A549 treated with RU486 at 1 μM for 4 hours (cell line): Measurements from ENCODE around the gene IBA57. TPM values are rescaled to one million over a fixed set of nuclear protein-coding genes. Genes with fewer than 3 reads are reported as not detected.

Experiments used
- total RNA-seq: library from RNA; stranded (reverse); fragments of 200-300 nt; extraction: Qiagen RNA extraction; gene quantifications from 5 replicates; pipeline ENCODE4 v1.2.3, GENCODE V29; 2022; ENCODE audit warnings: low read depth

Gene IBA57
- total RNA-seq = 2.9 to 7.5 TPM (median 5.2 TPM) in 5 replicates

GRCh38 chr1:228165372-228166169 is at the start of gene IBA57:
Gene IBA57, plus strand, starts transcription at chr1:228165804. Its CDS starts 13 bp downstream, at chr1:228165817.

DNA sequence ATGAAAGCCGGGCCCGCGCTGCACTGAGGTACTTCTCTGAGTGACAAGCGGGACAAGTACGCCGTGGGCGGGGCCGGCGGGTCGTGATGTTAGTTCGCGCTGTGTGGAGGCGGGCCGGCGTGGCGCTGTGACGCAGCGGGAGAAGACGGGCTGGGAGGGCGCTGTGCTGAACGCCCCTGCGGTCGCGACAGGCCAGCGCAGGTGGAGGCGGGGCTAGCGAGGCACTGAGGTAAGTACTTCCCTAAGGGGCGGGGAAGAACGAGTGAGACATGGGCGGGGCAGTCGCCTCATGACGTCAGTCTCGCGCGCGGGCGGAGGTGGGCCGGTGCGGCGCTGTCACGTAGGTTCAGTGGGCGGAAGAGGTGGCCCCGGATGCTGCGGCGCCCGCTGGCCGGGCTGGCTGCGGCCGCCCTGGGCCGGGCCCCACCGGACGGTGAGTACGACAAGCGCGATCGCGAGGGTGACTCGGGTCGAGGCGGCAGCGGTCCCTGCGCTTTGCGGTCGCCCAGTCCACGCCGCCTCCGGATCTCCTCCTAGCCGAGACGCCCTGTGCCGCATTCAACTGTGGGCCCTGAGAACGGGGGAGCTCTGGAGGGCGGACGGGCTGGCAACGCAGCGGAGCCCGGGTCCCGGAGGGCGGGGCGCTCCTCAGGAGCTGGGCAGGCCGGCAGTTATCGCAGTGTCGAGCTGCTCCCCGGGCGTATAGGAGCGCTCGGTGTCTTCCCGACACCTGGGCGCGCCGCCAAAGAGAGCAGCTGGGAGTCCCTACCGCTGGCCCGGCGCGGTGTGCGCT is 25.5 kb upstream of the IBA57 start, which contains the start of gene GUK1:
Gene GUK1 (plus strand): TSS at position 349 of the 793 bp plus-strand sequence. CDS start 24 bp downstream, at position 373.

DNA sequence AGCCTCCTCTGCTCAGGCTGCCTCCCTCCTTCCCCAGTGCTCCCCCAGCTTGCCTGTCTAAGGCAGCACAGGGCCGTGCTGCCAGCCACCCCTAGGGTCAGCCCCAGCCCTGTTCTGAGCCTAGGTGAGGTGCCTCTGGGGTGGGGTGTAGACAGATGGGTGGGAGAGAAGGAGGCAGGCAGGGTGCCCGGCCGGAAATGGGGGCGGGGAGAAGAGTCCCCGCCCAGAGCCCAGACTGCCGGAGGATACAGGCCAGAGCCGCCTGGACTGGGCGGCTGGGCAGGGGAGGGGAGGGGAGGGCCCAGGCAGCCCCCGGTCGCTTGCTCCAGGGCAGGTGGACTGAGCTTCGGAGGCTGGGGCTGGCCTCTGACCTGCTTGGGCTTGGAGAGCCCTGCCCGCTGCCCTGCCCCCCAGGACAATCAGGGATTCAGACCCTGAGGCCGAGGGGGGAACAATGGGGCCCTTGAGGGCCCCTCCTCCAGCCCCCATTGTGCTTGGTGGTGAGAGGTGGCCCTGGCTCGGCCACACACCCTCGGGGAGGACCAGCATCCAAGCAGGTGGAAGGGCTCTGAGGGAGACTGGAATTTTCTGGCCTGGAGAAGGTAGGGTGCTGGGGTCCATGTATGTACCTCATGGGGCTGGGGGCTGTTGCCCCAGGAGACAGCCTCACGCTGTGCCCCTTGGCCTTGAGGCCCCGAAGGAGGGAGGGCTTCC is 16.0 kb upstream of the IBA57 start, which contains the start of gene GJC2:
Gene GJC2 (plus strand): TSS at position 525 of the 714 bp plus-strand sequence. CDS start 7,829 bp downstream, outside the sequence.

GRCh38 chr1:228207851-228208821 is 42.5 kb downstream of the IBA57 start, which contains the start of gene OBSCN:
Gene OBSCN, plus strand, starts transcription at chr1:228208044. Its CDS starts 3,740 bp downstream, at chr1:228211784.

Other genes with a start within 250 kb of the IBA57 start
- gene WNT9A, start 217.9 kb upstream of the IBA57 start, total RNA-seq = 5.6 to 9.6 TPM (median 8.2 TPM) in 5 replicates
- gene WNT3A, start 158.8 kb upstream of the IBA57 start, total RNA-seq = 0.03 TPM in 1 of 5 replicates, not detected in the others
- 353 to 455 TPM (median 439 TPM) in 5 replicates for gene ARF1, start 83.1 kb upstream of the IBA57 start, total RNA-seq
- gene C1orf35, start 62.5 kb upstream of the IBA57 start, total RNA-seq = 30.6 to 42.2 TPM (median 39.5 TPM) in 5 replicates
- gene MRPL55, start 56.5 kb upstream of the IBA57 start, total RNA-seq = 76.6 to 89.1 TPM (median 83.1 TPM) in 5 replicates
- gene GUK1, start 25.5 kb upstream of the IBA57 start, total RNA-seq = 113 to 156 TPM (median 145 TPM) in 5 replicates
- gene GJC2, start 15.9 kb upstream of the IBA57 start, total RNA-seq = 0.21 to 0.48 TPM (median 0.39 TPM) in 5 replicates
- 3.0 to 6.6 TPM (median 4.4 TPM) in 5 replicates for gene OBSCN, start 42.2 kb downstream of the IBA57 start, total RNA-seq
- 26.9 to 38.7 TPM (median 36.9 TPM) in 5 replicates for gene TRIM11, start 241.0 kb downstream of the IBA57 start, total RNA-seq